WTC11 (cell line): Measurements from ENCODE around the gene MYOF. TPM values are rescaled to one million over a fixed set of nuclear protein-coding genes. Genes with fewer than 3 reads are reported as not detected.

Experiments used
- ATAC-seq: fragments of 200-7000 bp; cut with Tn5 transposase; 2 replicates; pipeline ENCODE4 v1.10.0; 2021; ENCODE audit warnings: mild to moderate bottlenecking, moderate library complexity
- CTCF ChIA-PET: fragments of 300-600 bp; sonication (Branson Sonifier 250); formaldehyde crosslinking; loops from one replicate; lab custom pipeline; 2021; ENCODE audit warnings: antibody characterized with exemption; lab: Charles Lee
- POLR2A ChIA-PET: fragments of 350-600 bp; sonication (Branson Sonifier 250); formaldehyde crosslinking; loops from one replicate; lab custom pipeline; 2021; ENCODE audit warnings: antibody characterized with exemption; lab: Charles Lee
- DNase-seq: peaks from one replicate; pipeline ENCODE4 v3.0.0; 2021; ENCODE audit warnings: low spot score
- H3K27ac Mint-ChIP-seq: 2 replicates; pipeline ENCODE4 v1.8.0; 2021; ENCODE audit warnings: mixed read lengths
- H3K27me3 Mint-ChIP-seq: 2 replicates; pipeline ENCODE4 v1.8.0; 2021; ENCODE audit warnings: low read depth, mild to moderate bottlenecking, moderate library complexity, mixed read lengths
- H3K36me3 Mint-ChIP-seq: 2 replicates; pipeline ENCODE4 v1.8.0; 2021; ENCODE audit warnings: mixed read lengths
- H3K4me1 Mint-ChIP-seq: 2 replicates; pipeline ENCODE4 v1.8.0; 2022; ENCODE audit warnings: mixed read lengths
- H3K4me3 Mint-ChIP-seq: 2 replicates; pipeline ENCODE4 v1.8.0; 2021; ENCODE audit warnings: mild to moderate bottlenecking, moderate library complexity, mixed read lengths
- H3K9me3 Mint-ChIP-seq: 2 replicates; pipeline ENCODE4 v1.8.0; 2021; ENCODE audit warnings: mixed read lengths
- JAZF1 ChIP-seq: fragments of 250-450 bp; sonication (Bioruptor Pico); IDR thresholded peaks from 2 replicates; pipeline ENCODE4 v1.9.0; 2021; ENCODE audit warnings: moderate library complexity, mild to moderate bottlenecking, inconsistent platforms
- JUN ChIP-seq: sonication (generic); formaldehyde crosslinking; IDR thresholded peaks from 2 replicates; pipeline ENCODE4 v1.8.0; 2023; ENCODE audit warnings: mild to moderate bottlenecking, missing genetic modification reagents
- KAT7 ChIP-seq: sonication (generic); formaldehyde crosslinking; IDR thresholded peaks from 2 replicates; pipeline ENCODE4 v1.8.1; 2023; ENCODE audit warnings: missing genetic modification reagents, mild to moderate bottlenecking, borderline replicate concordance
- NFYB ChIP-seq: sonication (generic); formaldehyde crosslinking; conservative IDR thresholded peaks from 2 replicates; pipeline ENCODE4 v1.8.0; 2022; ENCODE audit warnings: low read depth, missing genetic modification reagents
- SP1 ChIP-seq: sonication (generic); formaldehyde crosslinking; conservative IDR thresholded peaks from 2 replicates; pipeline ENCODE4 v1.8.1; 2022; ENCODE audit warnings: missing genetic modification reagents
- ZNF138 ChIP-seq: sonication (generic); formaldehyde crosslinking; conservative IDR thresholded peaks from 2 replicates; pipeline ENCODE4 v1.8.1; 2022; ENCODE audit warnings: mild to moderate bottlenecking, moderate library complexity, missing genetic modification reagents
- ZNF219 ChIP-seq: sonication (generic); formaldehyde crosslinking; IDR thresholded peaks from 2 replicates; pipeline ENCODE4 v1.8.0; 2023; ENCODE audit warnings: missing genetic modification reagents, mild to moderate bottlenecking, borderline replicate concordance
- ZNF317 ChIP-seq: sonication (generic); formaldehyde crosslinking; IDR thresholded peaks from 2 replicates; pipeline ENCODE4 v1.8.1; 2023; ENCODE audit warnings: low read depth, mild to moderate bottlenecking, moderate library complexity, missing genetic modification reagents, borderline replicate concordance
- ZNF396 ChIP-seq: fragments of 250-450 bp; sonication (Bioruptor Pico); IDR thresholded peaks from 2 replicates; pipeline ENCODE4 v1.8.0; 2021; ENCODE audit warnings: mild to moderate bottlenecking, moderate library complexity, borderline replicate concordance
- ZNF416 ChIP-seq: fragments of 250-450 bp; sonication (Bioruptor Pico); IDR thresholded peaks from 2 replicates; pipeline ENCODE4 v1.9.0; 2021; ENCODE audit warnings: mild to moderate bottlenecking, inconsistent platforms
- ZNF423 ChIP-seq: fragments of 250-450 bp; sonication (Bioruptor Pico); IDR thresholded peaks from 2 replicates; pipeline ENCODE4 v2.1.2; 2022; ENCODE audit warnings: mild to moderate bottlenecking, moderate library complexity
- total RNA-seq: library from RNA; stranded (reverse); gene quantifications from 3 replicates; pipeline ENCODE4 v1.2.3, GENCODE V29; 2021
- TF ChIP-seq, protein P1 (sequence below): fragments of 250-450 bp; sonication (Bioruptor Pico); IDR thresholded peaks from 2 replicates; pipeline ENCODE4 v1.9.0; 2021; ENCODE audit warnings: moderate library complexity, mild to moderate bottlenecking, inconsistent platforms, borderline replicate concordance
- TF ChIP-seq, protein P2 (sequence below): sonication (generic); formaldehyde crosslinking; IDR thresholded peaks from 2 replicates; pipeline ENCODE4 v1.8.0; 2022; ENCODE audit warnings: missing genetic modification reagents
- TF ChIP-seq, protein P3 (sequence below): fragments of 250-450 bp; sonication (Bioruptor Pico); IDR thresholded peaks from 2 replicates; pipeline ENCODE4 v2.1.2; 2022; ENCODE audit warnings: mild to moderate bottlenecking, moderate library complexity
- TF ChIP-seq, protein P4 (sequence below): sonication (generic); formaldehyde crosslinking; IDR thresholded peaks from 2 replicates; pipeline ENCODE4 v1.8.1; 2022; ENCODE audit warnings: mild to moderate bottlenecking, missing genetic modification reagents, moderate library complexity, borderline replicate concordance
- TF ChIP-seq, protein P5 (sequence below): sonication (generic); formaldehyde crosslinking; IDR thresholded peaks from 2 replicates; pipeline ENCODE4 v1.8.1; 2023; ENCODE audit warnings: mild to moderate bottlenecking, missing genetic modification reagents, borderline replicate concordance
- TF ChIP-seq, protein P6 (sequence below): sonication (generic); formaldehyde crosslinking; IDR thresholded peaks from 2 replicates; pipeline ENCODE4 v1.8.1; 2022; ENCODE audit warnings: mild to moderate bottlenecking, moderate library complexity, missing genetic modification reagents
- TF ChIP-seq, protein P7 (sequence below): sonication (generic); formaldehyde crosslinking; IDR thresholded peaks from 2 replicates; pipeline ENCODE4 v1.8.0; 2022; ENCODE audit warnings: mild to moderate bottlenecking, missing genetic modification reagents

The MYOF gene
- total RNA-seq, 1 experiment from 2014 or later, result 1.8 TPM

DNA sequence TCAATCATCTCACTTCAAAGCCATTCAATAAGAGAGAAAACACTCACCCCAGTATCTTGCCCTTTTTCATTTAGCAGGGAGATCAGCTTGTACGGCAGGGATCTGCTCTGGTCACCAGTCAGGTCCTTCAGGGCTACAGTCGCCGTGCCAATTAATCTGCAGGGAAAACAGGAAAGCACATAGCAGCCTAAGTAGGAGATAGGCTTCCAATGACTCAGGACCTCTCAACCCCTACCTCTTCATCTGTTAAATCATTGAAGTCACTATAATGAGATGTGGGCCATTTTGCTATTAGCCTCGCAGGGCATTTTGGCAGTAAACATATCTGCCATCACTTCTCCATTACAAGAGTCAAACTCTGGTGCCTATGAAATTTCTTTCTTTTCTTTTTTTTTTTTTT lies 50.8 kb downstream of the MYOF start (continued):
- no peak for TF ChIP-seq ZNF423 (CRISPR knock-in tag)
- TF ChIP-seq, protein P1, sequence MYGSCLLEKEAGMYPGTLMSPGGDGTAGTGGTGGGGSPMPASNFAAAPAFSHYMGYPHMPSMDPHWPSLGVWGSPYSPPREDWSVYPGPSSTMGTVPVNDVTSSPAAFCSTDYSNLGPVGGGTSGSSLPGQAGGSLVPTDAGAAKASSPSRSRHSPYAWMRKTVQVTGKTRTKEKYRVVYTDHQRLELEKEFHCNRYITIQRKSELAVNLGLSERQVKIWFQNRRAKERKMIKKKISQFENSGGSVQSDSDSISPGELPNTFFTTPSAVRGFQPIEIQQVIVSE (CRISPR knock-in tag), result no peak
- TF ChIP-seq, protein P2, sequence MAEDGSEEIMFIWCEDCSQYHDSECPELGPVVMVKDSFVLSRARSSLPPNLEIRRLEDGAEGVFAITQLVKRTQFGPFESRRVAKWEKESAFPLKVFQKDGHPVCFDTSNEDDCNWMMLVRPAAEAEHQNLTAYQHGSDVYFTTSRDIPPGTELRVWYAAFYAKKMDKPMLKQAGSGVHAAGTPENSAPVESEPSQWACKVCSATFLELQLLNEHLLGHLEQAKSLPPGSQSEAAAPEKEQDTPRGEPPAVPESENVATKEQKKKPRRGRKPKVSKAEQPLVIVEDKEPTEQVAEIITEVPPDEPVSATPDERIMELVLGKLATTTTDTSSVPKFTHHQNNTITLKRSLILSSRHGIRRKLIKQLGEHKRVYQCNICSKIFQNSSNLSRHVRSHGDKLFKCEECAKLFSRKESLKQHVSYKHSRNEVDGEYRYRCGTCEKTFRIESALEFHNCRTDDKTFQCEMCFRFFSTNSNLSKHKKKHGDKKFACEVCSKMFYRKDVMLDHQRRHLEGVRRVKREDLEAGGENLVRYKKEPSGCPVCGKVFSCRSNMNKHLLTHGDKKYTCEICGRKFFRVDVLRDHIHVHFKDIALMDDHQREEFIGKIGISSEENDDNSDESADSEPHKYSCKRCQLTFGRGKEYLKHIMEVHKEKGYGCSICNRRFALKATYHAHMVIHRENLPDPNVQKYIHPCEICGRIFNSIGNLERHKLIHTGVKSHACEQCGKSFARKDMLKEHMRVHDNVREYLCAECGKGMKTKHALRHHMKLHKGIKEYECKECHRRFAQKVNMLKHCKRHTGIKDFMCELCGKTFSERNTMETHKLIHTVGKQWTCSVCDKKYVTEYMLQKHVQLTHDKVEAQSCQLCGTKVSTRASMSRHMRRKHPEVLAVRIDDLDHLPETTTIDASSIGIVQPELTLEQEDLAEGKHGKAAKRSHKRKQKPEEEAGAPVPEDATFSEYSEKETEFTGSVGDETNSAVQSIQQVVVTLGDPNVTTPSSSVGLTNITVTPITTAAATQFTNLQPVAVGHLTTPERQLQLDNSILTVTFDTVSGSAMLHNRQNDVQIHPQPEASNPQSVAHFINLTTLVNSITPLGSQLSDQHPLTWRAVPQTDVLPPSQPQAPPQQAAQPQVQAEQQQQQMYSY (CRISPR knock-in tag), result no peak
- TF ChIP-seq, protein P3, sequence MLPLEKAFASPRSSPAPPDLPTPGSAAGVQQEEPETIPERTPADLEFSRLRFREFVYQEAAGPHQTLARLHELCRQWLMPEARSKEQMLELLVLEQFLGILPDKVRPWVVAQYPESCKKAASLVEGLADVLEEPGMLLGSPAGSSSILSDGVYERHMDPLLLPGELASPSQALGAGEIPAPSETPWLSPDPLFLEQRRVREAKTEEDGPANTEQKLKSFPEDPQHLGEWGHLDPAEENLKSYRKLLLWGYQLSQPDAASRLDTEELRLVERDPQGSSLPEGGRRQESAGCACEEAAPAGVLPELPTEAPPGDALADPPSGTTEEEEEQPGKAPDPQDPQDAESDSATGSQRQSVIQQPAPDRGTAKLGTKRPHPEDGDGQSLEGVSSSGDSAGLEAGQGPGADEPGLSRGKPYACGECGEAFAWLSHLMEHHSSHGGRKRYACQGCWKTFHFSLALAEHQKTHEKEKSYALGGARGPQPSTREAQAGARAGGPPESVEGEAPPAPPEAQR (CRISPR knock-in tag), result no peak

DNA sequence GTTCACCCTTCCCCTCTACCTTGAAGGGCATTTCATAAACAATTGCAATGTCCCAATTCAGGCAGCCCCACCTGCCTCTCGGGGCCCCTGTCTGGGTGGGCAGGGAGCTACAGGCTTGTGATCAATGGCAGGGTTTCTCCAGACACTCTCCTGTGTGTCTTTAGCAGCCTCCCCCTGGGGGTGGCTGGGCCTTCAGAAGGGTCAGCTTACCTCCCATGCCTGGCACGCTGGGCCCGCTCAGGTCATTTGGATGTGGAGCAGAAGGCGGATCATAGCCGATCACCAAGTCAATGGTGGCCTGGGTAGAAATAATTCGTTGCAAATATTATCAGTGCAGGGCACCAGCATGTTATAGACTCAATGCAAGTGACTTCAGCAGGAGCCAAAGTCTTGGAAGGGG lies 56.3 kb downstream of the MYOF start:
- peaks cover 7% of the 10 kb centered on the region for H3K9me3 Mint-ChIP-seq
- H3K36me3 Mint-ChIP-seq, result no peaks in the 10 kb centered on the region
- H3K4me1 Mint-ChIP-seq, result peaks cover 16% of the 10 kb centered on the region
- POLR2A ChIA-PET, result interaction anchor here (0.7 kb wide), 1 partner anchor 20 kb away, joined by 4 read pairs; no protein-coding TSS in a partner anchor
- H3K27ac Mint-ChIP-seq, result no peak overlapping the region; the same call in 1 of the 2 replicates
- ATAC-seq, result no peak
- TF ChIP-seq JUN (CRISPR knock-in tag) (no peak), ZNF423 (CRISPR knock-in tag) (no peak), NFYB (CRISPR knock-in tag) (no peak), KAT7 (CRISPR knock-in tag) (no peak), ZNF396 (CRISPR knock-in tag) (no peak), ZNF416 (CRISPR knock-in tag) (no peak), ZNF138 (CRISPR knock-in tag) (no peak), ZNF317 (CRISPR knock-in tag) (no peak), ZNF219 (CRISPR knock-in tag) (no peak), JAZF1 (CRISPR knock-in tag) (no peak), SP1 (no peak)
- TF ChIP-seq, protein P4, sequence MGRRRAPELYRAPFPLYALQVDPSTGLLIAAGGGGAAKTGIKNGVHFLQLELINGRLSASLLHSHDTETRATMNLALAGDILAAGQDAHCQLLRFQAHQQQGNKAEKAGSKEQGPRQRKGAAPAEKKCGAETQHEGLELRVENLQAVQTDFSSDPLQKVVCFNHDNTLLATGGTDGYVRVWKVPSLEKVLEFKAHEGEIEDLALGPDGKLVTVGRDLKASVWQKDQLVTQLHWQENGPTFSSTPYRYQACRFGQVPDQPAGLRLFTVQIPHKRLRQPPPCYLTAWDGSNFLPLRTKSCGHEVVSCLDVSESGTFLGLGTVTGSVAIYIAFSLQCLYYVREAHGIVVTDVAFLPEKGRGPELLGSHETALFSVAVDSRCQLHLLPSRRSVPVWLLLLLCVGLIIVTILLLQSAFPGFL, result no peak
- TF ChIP-seq, protein P5, sequence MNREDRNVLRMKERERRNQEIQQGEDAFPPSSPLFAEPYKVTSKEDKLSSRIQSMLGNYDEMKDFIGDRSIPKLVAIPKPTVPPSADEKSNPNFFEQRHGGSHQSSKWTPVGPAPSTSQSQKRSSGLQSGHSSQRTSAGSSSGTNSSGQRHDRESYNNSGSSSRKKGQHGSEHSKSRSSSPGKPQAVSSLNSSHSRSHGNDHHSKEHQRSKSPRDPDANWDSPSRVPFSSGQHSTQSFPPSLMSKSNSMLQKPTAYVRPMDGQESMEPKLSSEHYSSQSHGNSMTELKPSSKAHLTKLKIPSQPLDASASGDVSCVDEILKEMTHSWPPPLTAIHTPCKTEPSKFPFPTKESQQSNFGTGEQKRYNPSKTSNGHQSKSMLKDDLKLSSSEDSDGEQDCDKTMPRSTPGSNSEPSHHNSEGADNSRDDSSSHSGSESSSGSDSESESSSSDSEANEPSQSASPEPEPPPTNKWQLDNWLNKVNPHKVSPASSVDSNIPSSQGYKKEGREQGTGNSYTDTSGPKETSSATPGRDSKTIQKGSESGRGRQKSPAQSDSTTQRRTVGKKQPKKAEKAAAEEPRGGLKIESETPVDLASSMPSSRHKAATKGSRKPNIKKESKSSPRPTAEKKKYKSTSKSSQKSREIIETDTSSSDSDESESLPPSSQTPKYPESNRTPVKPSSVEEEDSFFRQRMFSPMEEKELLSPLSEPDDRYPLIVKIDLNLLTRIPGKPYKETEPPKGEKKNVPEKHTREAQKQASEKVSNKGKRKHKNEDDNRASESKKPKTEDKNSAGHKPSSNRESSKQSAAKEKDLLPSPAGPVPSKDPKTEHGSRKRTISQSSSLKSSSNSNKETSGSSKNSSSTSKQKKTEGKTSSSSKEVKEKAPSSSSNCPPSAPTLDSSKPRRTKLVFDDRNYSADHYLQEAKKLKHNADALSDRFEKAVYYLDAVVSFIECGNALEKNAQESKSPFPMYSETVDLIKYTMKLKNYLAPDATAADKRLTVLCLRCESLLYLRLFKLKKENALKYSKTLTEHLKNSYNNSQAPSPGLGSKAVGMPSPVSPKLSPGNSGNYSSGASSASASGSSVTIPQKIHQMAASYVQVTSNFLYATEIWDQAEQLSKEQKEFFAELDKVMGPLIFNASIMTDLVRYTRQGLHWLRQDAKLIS (CRISPR knock-in tag), result no peak
- TF ChIP-seq, protein P6, sequence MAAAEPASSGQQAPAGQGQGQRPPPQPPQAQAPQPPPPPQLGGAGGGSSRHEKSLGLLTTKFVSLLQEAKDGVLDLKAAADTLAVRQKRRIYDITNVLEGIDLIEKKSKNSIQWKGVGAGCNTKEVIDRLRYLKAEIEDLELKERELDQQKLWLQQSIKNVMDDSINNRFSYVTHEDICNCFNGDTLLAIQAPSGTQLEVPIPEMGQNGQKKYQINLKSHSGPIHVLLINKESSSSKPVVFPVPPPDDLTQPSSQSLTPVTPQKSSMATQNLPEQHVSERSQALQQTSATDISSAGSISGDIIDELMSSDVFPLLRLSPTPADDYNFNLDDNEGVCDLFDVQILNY, result no peak
- TF ChIP-seq, protein P7, sequence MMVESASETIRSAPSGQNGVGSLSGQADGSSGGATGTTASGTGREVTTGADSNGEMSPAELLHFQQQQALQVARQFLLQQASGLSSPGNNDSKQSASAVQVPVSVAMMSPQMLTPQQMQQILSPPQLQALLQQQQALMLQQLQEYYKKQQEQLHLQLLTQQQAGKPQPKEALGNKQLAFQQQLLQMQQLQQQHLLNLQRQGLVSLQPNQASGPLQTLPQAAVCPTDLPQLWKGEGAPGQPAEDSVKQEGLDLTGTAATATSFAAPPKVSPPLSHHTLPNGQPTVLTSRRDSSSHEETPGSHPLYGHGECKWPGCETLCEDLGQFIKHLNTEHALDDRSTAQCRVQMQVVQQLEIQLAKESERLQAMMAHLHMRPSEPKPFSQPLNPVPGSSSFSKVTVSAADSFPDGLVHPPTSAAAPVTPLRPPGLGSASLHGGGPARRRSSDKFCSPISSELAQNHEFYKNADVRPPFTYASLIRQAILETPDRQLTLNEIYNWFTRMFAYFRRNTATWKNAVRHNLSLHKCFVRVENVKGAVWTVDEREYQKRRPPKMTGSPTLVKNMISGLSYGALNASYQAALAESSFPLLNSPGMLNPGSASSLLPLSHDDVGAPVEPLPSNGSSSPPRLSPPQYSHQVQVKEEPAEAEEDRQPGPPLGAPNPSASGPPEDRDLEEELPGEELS (CRISPR knock-in tag), result no peak
- TF ChIP-seq, protein P3 (CRISPR knock-in tag), result no peak
- H3K27me3 Mint-ChIP-seq, result no peaks in the 10 kb centered on the region
- H3K4me3 Mint-ChIP-seq, result no peak overlapping the region
- CTCF ChIA-PET, result interaction anchor here (0.7 to 2.5 kb wide), 7 partner anchors 15 to 310 kb away, joined by 4 to 24 read pairs (median 7); partner anchors contain the start of gene MYOF
- no peak for DNase-seq
